GM20431 (cell line): ENCODE results near the gene RIN1.

Source experiments
- in situ Hi-C: fragments of 300-500 bp; cut with MseI, MboI; formaldehyde crosslinking; loops from one replicate; pipeline ENCODE4 v1.15.0; 2020; ENCODE audit warnings: low sequenced_read_pairs; ENCODE audit not compliant: unreplicated experiment

The RIN1 gene

GRCh38 chr11:66285250-66285947 lies 50.8 kb downstream of the RIN1 start:
- in situ Hi-C loops, result no loop called here

- in situ Hi-C loops, result no loop called here
Measured at GRCh38 chr11:66284526-66285078, 51.6 kb downstream of the RIN1 start.

GRCh38 chr11:66283461-66284105 lies 52.7 kb downstream of the RIN1 start:
- in situ Hi-C loops, result no loop called here

- in situ Hi-C loops, result no loop called here
Measured at GRCh38 chr11:66282468-66283455, 53.5 kb downstream of the RIN1 start.
